ENCODE measurements around the gene NSL1. TPM values are rescaled to one million over a fixed set of nuclear protein-coding genes. Genes with fewer than 3 reads are reported as not detected.

NSL1 gene
- polyA plus RNA-seq, 3 donors, result 16.8 to 80.3 (median 62.3) TPM

DNA sequence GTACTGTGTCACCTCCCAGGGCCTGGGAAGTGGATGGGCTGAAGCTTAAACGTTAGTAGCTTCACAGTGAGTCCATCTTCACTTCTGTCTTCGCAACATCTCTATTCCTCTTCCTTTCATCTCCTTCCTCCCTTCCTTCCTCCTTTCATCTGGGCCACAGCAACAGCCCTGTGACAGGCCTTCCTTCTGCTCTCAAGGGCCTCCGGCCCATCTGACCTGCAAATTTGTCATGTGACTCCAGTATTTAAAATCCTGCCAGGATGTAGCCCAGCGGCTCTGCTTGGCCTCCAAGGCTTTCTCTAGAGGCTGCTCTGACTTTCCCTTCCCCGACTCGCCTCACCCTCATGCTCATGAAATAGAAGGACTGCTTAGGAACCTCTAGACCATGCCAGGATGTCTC, 81.0 kb downstream of the NSL1 start:
- Histone ChIP-seq H3K36me3 (replicated peaks in 1 of 2; ENCODE audit: control insufficient read depth in 1 of 2, insufficient read depth in 2 of 2, low read length in 2 of 2) (no peaks in the 10 kb centered on the region), H3K4me3 (replicated peaks in 1 of 3; ENCODE audit: low read depth in 2 of 3, low read length in 3 of 3) (no peak overlapping the region), H3K79me2 (ENCODE audit: insufficient read depth, low read length) (no peaks in the 10 kb centered on the region), H3K27ac (ENCODE audit: low read depth in 1 of 2, low read length in 2 of 2) (no peak overlapping the region), H3K4me1 (ENCODE audit: control insufficient read depth in 1 of 2, insufficient read depth in 2 of 2, low read length in 2 of 2) (peaks cover 8 to 10% of the 10 kb centered on the region in 2 donors), H3K9ac (ENCODE audit: insufficient read depth, low read length, poor library complexity, severe bottlenecking) (no peak overlapping the region), H3K27me3 (ENCODE audit: control insufficient read depth in 2 of 2, insufficient read depth in 2 of 2, low read length in 2 of 2) (no peaks in the 10 kb centered on the region), H2AFZ (ENCODE audit: insufficient read depth, low read depth, low read length, poor library complexity, severe bottlenecking) (peak overlapping the region; percentile 15), H3K4me2 (replicated peaks; ENCODE audit: extremely low read depth, low read length, poor library complexity, severe bottlenecking) (no peak overlapping the region), H3K9me3 (replicated peaks in 1 of 2; ENCODE audit: control insufficient read depth in 1 of 2, insufficient read depth in 1 of 2, low read length in 2 of 2) (no peaks in the 10 kb centered on the region), H4K20me1 (ENCODE audit: insufficient read depth, low read length) (no peaks in the 10 kb centered on the region)
- Mint-ChIP-seq H3K9me3 (peaks cover 0 to 2% (median 0%) of the 10 kb centered on the region in 7 donors), H3K27ac (peak overlapping the region in 3 of 7 donors; percentile 4 to 68 (median 47)), H3K27me3 (ENCODE audit: low read depth in 3 of 3) (peaks cover 5 to 11% (median 6%) of the 10 kb centered on the region in 3 donors), H3K36me3 (no peaks in the 10 kb centered on the region), H3K4me3 (peak overlapping the region in 1 of 2 donors; percentile 35), H3K4me1 (peaks cover 9% of the 10 kb centered on the region)
- intact Hi-C loops (cut with micrococcal nuclease), result no loop called here
- no peak for TF ChIP-seq CTCF (IDR thresholded peaks at IDR 0.05)
- peak in 1 of 3 donors; percentile 20 for DNase-seq
- 33% methylated on average over 5 of the region's 6 CpGs for WGBS (ENCODE audit: insufficient coverage)

DNA sequence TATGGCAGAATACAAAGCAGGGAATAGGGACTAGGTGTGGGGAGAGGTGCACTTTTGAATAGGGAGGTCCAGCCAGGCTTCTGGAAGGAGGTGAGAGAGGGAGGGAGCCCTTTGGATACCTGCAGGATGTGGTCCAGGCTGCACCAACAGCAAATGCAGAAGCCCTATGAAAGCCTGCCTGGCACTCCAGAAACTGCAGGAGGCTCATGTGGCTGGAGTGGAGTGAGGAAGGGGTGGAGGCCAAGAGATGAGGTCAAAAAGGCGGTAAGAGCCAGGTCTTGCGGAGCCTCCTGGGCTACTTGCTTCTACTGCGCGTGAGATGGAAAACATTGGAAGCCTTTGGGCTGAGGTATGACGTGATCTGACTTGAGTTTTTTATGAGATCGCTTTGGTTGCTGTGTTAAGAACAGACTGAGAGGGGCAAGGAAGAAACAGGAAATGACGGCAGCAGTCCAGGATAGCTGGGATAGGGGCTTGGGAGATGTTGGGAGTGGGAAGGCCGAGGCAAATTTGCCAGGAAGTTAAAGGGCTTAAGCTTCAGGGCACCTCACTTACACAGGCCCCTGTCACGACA, 87.5 kb downstream of the NSL1 start:
- Histone ChIP-seq H3K9me3 (replicated peaks in 1 of 2; ENCODE audit: control insufficient read depth in 1 of 2, insufficient read depth in 1 of 2, low read length in 2 of 2) (no peaks in the 10 kb centered on the region), H3K4me3 (replicated peaks in 1 of 3; ENCODE audit: low read depth in 2 of 3, low read length in 3 of 3) (no peak overlapping the region), H3K9ac (ENCODE audit: insufficient read depth, low read length, poor library complexity, severe bottlenecking) (no peak overlapping the region), H3K4me2 (replicated peaks; ENCODE audit: extremely low read depth, low read length, poor library complexity, severe bottlenecking) (no peak overlapping the region), H3K27me3 (ENCODE audit: control insufficient read depth in 2 of 2, insufficient read depth in 2 of 2, low read length in 2 of 2) (peaks cover 11 to 33% of the 10 kb centered on the region in 2 donors), H2AFZ (ENCODE audit: insufficient read depth, low read depth, low read length, poor library complexity, severe bottlenecking) (no peak overlapping the region), H4K20me1 (ENCODE audit: insufficient read depth, low read length) (no peaks in the 10 kb centered on the region), H3K27ac (ENCODE audit: low read depth in 1 of 2, low read length in 2 of 2) (no peak overlapping the region), H3K4me1 (ENCODE audit: control insufficient read depth in 1 of 2, insufficient read depth in 2 of 2, low read length in 2 of 2) (peaks cover 15 to 20% of the 10 kb centered on the region in 2 donors), H3K79me2 (ENCODE audit: insufficient read depth, low read length) (no peaks in the 10 kb centered on the region), H3K36me3 (replicated peaks in 1 of 2; ENCODE audit: control insufficient read depth in 1 of 2, insufficient read depth in 2 of 2, low read length in 2 of 2) (no peaks in the 10 kb centered on the region)
- intact Hi-C loops (cut with micrococcal nuclease), result loop anchor here in 1 of 2 donors (5.0 kb wide), 1 partner anchor 37 kb away; no protein-coding TSS in a partner anchor
- DNase-seq, result no peak
- Mint-ChIP-seq H3K9me3 (peaks cover 0 to 3% (median 0%) of the 10 kb centered on the region in 7 donors), H3K4me3 (no peak overlapping the region), H3K4me1 (peaks cover 15% of the 10 kb centered on the region), H3K36me3 (no peaks in the 10 kb centered on the region), H3K27me3 (ENCODE audit: low read depth in 3 of 3) (peaks cover 28 to 41% (median 36%) of the 10 kb centered on the region in 3 donors), H3K27ac (no peak overlapping the region)
- no peak for TF ChIP-seq CTCF (IDR thresholded peaks at IDR 0.05)
- 90% methylated on average over 7 of the region's 9 CpGs for WGBS (ENCODE audit: insufficient coverage)
